Kidney glomerular epithelial cell (primary cell): ENCODE measurements around the gene DDX5.
A peak's percentile ranks its signal among the peaks of the same experiment; 100 is the strongest.

Experiments
- DNase-seq: peaks from one replicate; lab custom pipeline; 2025; lab: John Stamatoyannopoulos, UW

DDX5 gene

DNA sequence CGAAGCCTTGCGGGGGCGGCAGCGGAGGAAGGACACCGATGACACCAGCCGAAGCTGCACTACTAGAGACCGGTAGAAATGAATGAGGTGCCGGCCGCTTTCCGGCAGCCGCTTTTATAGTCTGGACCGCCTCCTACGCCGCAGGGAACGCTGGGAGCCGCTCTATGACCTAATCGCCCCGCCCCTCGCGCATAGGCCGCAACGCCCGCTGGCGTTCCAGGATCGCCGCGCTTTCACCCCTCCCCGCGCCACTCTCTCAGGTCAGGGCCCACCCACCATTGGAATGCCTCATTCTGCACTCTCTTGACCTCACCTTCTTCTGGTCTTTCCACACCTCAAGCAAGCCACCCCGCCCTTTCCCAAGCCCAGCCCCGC lies at the start of gene DDX5:
DDX5 (minus strand) TSS at position 89 of the 375 bp plus-strand sequence. CDS start 170 bp downstream, outside the sequence.
- DNase-seq = peak; percentile 98

DNA sequence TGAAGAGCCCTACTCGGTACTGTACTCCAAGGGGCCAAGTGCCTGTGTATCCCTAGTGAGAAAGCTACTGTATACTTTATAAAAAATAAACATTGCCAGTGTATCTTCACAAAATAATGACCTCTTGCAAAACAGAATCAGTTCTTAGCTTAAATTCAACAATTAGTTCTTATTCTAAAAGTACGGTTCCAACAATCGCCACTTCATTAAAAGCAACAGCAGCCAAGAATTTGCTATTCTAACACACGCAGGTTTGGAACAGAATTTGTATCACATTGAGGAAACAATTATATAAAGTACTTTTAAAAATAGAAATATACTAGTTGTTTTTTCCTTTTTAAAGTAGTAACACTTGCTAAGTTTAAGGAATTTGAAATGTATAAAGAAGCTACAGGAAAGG lies 49.2 kb upstream of the DDX5 start:
- DNase-seq = no peak

DNA sequence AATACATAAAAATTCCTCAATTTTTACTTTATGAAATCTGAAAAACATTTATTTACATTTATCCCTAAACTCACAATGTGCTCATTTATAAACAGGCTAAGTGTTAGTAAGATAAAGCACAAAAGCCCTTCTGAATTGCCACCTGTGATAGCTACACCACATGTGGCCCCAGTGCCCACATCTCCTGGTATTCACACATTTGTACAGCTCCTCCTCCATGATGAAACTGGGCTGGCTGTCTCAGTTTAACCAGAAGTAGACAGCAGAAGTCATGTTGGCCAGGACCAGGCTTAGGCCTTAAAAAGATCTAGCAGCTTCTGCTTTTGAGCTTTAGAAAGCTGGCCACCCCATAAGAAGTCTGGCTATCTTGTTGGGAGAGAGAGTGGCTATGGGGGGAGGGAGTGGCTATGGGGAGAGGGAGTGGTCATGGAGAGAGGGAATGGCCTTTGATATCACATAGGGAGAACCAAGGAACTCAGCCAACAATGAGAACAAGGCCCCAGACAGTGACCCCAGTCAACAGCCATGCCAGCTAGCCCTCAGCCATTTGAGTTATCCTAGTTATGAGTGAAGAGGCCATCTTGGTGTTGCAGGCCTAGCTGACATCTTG lies 48.0 kb upstream of the DDX5 start:
- no peak for DNase-seq

DNA sequence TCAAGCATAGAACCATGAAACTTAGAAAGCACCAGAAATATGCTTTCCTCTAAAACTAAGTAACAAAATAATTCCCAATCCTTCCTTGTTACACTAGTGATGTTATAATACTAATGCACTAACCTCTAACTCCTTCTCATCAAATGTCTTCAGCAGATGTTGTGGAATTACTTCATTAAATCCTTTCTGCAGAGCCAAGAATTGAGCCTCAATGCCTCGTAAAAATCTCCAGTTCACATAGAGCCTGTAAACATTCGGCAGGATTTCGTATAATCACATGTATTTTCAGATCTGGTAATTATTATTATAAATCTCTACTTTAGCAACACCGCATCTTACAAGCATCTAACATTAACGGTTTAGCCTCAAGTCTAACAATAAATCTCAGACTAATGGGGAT lies 45.4 kb upstream of the DDX5 start:
- DNase-seq = no peak

DNA sequence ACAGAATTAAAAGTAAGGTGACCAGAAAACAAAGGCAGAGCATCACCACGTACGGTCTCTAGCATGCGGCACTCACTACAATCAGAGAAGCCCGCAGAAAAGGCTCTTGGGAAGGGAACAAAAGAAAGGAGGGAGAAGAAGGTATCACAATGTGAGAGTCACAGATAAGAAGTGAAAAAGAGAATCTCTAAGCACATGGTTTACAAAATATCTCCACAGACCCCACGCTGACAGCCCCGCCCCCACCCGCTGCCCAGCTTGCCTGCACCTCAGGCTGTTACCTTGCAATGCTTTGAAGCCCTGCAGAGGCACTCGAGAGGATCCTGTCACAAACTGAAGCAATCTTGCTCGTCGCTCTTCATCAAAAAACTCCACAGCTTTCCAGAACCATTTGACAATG lies 41.2 kb upstream of the DDX5 start:
- no peak for DNase-seq

DNA sequence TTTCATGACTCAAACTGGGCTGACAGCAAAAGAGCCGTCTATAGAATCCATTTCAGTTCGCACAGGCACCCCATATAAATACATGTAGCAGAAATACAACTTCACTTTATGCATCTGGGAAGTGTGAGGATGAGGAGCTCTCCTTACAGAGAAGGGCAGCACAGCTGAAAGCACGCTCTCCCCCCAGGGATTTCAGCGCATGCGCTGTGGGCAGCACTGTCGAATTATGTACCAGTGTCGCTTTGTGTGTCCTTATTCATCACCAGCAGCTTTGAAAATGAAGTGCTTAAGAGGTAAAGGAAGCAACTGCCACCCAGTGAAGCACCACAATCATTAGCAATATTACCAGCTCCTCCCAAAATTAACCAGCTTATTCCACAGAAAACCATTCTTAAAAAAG lies 40.6 kb upstream of the DDX5 start:
- DNase-seq = no peak

DNA sequence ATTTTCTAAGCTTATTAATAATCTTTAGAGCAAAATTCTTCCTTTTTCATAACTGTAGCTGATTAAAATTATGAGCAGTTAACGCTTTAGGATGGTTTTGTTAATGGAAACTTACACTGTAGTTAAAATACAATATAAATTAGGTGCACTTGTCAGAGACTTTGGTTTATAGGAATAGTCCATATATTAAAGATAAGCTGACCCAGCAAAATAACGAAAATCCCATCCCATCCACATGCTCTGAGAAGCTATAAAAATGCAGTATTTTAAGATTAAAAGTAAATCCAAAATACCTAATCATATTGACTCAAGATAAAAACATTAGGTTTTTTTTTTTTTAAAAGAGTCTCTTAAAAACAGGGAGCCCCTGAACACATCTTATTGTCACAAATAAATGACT lies 38.7 kb upstream of the DDX5 start:
- DNase-seq = no peak

DNA sequence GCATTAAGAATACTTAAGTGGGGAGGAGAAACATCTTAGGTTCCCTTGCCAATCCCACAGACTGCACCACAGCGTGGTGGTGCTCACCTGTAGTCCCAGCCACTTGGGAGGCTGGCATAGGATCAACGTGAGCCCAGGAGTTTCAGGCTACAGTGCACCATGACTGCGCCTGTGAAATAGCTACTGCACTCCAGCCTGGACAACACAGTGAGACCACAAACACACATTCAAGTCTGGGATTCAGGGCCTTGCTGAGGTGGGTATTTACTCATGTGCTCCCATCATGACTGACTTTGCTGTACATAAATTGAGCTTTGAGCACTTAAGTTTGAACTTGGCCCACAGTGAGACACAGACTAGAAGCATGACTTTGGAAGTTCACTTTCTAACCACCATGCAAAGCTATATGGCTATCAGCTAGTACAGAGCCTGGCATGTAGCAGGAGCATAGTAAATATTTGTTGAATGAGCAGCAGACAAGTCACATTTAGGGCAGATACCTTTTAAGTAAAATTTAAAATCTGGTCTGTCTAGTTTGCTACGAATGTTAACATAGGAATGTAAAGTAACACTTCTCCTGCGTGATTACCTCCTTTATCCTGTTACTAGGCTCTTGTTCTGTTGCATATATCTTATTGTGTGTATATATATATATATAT lies 34.2 kb upstream of the DDX5 start:
- DNase-seq = no peak

DNA sequence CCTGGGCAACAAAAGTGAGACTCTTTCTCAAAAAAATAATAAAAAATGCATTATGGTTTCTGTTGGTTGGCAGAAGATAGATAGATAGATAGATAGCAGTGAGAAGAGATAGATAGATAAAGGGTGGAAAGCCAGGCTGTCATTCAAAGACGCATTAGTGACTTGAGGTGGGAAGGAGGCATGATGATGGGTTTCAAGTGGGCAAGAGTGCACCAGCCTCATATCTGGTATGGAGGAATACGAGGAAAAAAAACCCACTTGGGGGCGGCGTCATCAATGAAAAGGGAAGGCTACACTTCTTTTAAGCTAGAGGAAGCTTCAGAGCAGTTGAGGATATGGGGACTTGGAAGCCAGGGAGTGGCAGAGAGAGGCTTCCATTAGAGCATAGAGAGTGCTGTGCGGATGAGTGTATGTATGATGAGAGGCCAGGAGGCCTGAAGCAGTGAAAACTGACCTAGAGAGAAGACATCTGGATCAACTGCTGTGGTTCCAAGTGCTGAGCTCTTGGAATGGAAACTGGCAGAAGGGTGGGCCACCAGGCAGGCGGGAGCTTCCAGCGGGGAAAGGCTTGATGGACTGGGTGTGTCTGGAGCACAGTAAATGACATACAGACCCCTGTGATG lies 32.5 kb upstream of the DDX5 start:
- no peak for DNase-seq

DNA sequence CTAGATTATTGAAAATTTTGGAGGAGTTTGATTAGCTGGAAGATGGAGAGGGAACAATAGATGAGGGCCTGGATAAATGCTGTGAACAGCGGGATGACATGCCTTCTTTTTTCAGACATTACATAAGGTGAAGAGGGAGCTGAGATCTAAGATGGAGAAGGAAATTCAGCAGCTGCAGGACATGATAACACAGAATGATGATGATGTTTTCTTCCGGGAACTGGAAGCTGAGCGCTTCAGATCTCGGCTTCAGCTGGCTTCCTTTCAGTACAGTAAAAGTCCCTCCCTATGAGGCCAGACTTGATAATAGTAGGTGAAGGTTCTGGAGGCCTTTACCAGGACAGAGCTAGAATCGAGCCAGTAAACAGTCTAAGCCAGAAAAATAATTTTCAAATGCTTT lies 31.4 kb upstream of the DDX5 start:
- DNase-seq = no peak

DNA sequence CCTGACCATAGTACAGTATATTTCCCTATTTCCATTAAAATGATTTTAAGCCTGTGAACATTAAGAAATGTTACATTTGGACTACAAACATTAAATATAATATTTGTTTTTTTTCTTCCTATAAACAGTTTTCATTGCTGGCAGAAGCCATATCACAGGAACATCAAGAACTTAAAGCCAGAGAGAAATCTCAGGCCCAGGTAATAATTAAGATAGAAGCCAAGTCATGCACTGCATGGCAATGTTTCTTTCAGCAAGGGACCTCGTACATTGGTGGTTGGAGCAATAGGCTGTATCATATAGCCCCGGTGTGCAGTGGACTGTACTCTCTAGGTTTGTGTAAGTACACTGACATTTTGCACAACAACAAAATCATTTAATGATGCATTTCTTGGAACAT lies 30.8 kb upstream of the DDX5 start:
- DNase-seq = no peak

DNA sequence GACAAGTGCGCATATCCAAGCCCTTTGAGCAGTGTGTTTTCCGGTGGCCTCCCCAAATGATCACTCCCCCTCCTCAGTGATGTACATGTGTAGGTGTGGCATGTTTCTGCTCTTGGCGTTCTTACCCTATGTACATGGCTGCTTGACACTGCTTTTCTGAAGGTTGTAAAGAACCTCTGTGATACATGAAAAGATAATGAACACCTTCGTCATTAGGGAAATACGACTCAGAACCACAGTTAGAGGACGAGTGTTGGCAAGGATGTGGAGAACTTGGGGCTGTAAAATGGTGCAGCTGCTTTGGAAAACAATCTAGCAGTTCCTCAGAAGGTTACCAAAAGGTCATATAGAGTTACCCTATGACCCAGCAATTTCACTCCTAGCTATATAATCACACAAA lies 29.3 kb upstream of the DDX5 start:
- DNase-seq = no peak

DNA sequence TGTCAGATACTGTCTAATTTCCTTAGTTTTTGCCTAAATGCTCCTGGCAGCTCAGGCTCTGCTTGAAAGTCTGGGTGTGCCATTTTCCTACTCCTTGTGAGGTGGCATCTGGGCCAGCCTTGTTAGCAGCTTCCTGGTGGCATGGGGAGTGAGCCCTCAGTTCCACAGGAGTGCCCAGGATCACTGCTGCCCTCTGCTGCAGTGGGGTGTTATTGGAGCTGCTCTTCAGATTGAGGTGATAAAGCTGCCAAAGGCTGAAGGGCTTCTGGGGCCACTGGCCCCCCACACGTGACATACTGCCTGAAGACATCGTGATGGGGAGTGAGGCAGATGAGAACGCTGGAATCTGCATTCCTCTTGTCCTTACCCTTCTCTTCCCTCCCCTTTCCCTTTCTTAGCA lies 28.1 kb upstream of the DDX5 start:
- DNase-seq = no peak

DNA sequence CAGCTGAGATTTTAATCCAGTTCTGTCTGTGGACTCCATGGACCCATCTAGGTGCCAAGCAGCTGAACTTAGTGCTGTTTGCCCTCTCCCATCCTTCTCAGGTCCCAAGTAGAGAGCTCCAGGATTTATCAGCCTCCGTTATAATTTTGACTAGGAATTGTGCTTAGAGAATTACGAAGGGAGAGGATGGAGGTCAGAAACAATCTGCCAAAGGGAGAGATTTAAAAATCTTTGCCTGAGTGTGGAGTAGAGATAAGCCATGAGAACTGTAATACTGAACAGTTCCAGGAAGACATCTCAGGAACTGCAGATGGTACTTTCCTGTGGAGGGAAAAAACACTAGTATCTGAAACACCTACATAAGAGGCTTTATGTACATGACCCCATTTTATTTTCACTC lies 27.7 kb upstream of the DDX5 start:
- DNase-seq = no peak

DNA sequence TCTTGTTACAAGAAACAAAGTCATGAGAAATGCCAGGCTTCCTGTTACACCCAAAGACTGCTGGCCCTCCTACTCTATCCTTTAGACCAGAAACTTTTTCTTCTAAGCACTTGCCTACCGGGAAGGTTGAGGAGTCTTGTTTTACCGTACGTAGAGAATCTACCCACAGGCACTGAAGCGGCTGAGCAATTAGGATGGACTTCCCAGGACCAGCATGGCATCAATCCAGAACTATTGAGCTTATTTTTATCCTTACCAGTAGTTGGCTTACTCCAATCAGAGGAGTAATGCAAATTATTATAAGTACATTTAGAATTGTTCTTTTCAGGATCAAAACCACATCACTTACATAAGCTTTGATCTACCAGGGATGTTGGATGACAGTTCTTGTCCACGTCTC lies 26.3 kb upstream of the DDX5 start:
- no peak for DNase-seq

DNA sequence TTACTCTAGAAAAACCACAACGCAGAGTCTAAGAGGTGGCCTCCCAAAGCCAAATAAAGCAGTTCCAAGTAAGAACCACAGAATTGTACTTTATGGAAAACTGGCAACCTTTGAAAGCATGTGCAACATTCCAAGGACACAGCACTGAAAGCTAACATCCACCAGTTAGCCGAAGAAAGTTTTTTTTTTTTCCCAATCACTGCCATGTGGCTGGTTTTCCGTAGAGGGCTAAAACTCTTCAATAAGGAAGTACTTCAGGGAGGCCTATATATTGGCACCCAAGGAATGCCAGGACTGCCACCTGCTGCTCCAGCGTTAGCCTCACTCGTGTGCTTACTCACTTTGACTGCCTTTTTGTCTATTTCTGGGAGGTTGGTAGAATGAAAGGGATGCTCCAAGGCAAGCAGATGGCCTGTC lies 25.9 kb upstream of the DDX5 start:
- DNase-seq = no peak

DNA sequence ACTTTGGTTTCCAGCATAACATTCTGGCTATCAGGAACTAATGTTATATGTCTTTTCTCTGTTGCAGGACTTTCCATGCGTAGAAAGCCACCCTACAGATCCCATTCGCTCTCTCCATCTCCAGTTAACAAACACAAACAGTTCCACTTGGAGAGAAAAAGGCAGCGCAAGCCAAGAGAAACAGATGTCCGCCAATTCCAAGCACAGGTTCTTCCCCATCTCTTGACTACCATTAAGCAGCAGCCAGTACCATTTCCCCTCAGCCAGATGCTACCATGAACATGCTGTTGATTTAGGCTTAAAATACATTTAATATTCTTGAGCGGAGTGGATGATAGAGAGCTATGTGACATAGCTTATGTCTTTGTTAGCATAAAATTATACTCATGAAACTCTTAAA lies 23.1 kb upstream of the DDX5 start:
- no peak for DNase-seq

DNA sequence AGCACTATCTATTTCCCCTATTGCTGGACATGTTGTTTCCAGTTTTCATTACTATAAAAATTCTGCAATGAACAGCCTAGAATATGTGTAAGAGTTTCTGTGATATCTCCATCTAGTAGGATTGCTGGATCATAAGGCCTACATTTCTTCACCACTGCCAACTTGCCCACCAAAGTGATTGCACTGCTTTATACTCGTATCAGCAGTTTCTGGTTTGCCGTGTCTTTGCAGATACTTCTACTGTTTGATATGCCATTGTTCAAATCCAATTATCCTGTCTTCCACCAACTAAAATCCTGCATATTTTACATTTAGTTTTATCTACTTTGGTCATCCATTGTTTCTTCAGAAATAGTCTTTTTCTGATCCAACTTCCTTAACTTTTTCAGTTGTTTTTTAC lies 21.8 kb upstream of the DDX5 start:
- no peak for DNase-seq

DNA sequence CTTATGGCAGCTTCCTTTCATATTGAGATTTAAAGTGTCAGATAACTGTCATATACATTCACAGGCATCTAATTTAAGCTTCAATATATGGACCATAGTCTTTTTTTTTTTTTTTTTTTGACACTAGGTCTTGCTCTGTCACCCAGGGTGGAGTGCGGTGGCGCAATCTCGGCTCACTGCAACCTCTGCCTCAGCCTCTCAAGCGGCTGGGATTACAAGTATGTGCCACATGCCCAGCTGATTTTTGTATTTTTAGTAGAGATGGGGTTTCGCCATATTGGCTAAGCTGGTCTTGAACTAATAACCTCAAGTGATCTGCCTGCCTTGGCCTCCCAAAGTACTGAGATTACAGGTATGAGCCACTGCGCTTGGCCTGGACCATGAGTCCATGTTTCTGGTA lies 14.3 kb upstream of the DDX5 start:
- no peak for DNase-seq

DNA sequence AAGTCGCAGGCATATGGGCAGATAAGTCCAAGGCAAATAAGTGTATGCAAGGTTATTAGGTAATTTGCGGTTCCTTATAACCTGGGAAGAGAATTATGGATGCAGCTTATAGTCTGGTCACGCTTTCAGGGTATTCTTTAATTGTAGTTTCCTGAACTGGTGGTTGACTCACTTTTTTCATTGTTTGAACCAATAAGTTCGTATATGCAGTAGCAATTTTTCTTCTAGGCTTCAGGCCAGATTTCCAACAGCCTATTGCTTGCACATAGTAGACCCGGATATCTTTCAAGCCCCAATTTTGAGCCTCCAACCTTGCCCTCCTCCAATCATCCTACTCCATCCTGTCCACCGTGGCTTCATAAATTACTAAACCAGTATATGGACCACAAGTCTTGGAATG lies 13.5 kb upstream of the DDX5 start:
- no peak for DNase-seq

DNA sequence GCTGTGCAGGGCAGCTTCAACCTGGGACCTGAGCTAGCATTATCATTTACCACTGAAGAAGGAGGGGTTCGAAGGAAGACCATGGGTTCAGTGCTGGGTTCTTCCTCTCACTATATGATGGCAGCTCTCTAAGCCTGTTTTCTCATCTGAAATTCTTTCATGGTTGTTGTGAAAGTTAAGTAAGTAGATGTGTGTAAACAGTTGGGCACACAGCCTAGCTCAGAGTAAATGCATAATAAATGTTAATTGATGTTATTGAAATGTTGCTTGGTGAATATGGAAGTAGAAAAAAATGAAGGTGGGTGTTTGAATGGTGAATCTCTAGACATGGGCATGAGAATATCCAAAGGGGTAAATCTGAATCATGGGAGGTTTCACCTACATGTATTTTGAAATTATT lies 9.7 kb upstream of the DDX5 start:
- no peak for DNase-seq

DNA sequence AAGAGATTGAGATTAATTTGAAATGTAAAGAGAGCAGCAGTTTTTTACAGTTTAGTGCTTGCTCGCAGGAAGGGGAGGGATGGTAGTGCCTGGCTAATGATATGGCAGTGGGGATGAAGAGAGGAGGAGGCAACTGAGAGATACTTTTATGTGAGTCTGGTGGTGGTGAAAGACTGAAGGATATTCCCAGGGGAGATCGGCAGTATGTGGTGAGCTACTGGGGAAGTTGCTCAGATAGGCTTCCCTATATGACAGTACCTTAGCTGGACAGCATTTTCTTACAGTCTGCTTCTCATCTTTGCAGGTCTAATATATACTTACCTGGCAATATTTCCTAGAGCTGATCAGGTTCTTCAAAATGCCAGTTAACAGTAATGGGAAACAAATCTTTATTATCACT lies 9.3 kb upstream of the DDX5 start:
- DNase-seq = no peak

DNA sequence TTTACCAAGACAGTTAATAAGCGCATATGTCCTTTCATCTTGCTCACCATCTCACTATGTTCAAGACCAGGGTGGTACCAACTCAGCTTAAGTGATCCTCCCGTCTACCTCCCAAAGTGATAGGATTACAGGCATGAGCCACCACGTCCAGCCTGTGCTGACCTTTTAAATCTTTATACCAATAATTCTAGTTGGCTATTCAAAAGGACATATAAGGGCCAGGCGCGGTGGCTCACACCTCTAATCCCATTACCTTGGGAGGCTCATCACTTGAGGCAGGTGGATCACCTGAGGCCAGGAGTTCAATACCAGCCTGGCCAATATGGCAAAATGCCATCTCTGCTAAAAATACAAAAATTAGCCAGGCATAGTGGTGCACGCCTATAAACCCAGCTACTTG lies 3.1 kb upstream of the DDX5 start:
- no peak for DNase-seq

DNA sequence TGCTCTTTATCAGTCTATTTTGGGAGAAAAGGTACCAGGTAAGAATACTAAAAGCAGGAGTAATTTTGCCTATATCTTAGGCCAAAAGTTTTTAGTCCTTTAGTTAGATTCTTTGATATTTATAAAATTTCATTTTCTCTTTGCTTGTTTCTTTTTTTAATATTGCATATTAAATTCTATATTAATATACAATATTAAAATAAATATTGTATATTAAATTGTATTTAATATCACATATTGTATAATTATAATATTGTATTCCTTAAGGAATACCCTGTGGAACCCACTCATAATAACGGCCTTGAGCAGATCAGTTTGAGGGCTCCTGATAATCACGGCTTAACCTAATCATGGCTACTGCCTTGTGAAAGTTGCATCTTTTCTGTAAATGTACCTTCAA lies 2.6 kb upstream of the DDX5 start:
- DNase-seq = no peak
